ENCODE data around the gene LILRB5. TPM values are rescaled to one million over a fixed set of nuclear protein-coding genes. Genes with fewer than 3 reads are reported as not detected.
"Not testable (repeated sequence)": the region's sequence is repeated elsewhere in the genome, so short reads cannot be mapped to it uniquely, and the experiment has no call there.

The LILRB5 gene
- total RNA-seq, 4 donors from 2014 or later: 0.70 to 5.9 (median 3.3) TPM

GRCh38 chr19:54279406-54279962 lies 22.4 kb upstream of the LILRB5 start:
- Histone ChIP-seq H3K4me1 (no peaks in the 10 kb centered on the region), H3K36me3 (no peaks in the 10 kb centered on the region), H3K4me3 (no peak overlapping the region), H3K27ac (no peak overlapping the region), H3K27me3 (peaks cover 0 to 5% (median 0%) of the 10 kb centered on the region in 3 donors), H3K9me3 (no peaks in the 10 kb centered on the region)
- in situ Hi-C loops (cut with MboI; ENCODE audit: low sequenced_read_pairs in 4 of 4): no loop called here
- ATAC-seq: no peak
- intact Hi-C loops (cut with DNase I; ENCODE audit: low total_unique reads): no loop called here
- DNase-seq: no peak
- no peak for TF ChIP-seq POLR2A (IDR thresholded peaks at IDR 0.05)
- no peak for TF ChIP-seq CTCF (IDR thresholded peaks at IDR 0.05 in 4 of 5, conservative IDR thresholded peaks at IDR 0.05 in 1 of 5)

- DNase-seq; H3K27ac ChIP-seq; ATAC-seq; H3K9me3 ChIP-seq; H3K27me3 ChIP-seq; H3K4me1 ChIP-seq; H3K4me3 ChIP-seq; H3K36me3 ChIP-seq; intact Hi-C loops (cut with DNase I; ENCODE audit: low total_unique reads); in situ Hi-C loops (cut with MboI; ENCODE audit: low sequenced_read_pairs in 4 of 4): not testable (repeated sequence)
Measured at GRCh38 chr19:54278571-54279195, 21.6 kb upstream of the LILRB5 start.

- H3K4me3 ChIP-seq; H3K27me3 ChIP-seq; H3K36me3 ChIP-seq; ATAC-seq; H3K27ac ChIP-seq; in situ Hi-C loops (cut with MboI; ENCODE audit: low sequenced_read_pairs in 4 of 4); H3K9me3 ChIP-seq; intact Hi-C loops (cut with DNase I; ENCODE audit: low total_unique reads); H3K4me1 ChIP-seq; DNase-seq: not testable (repeated sequence)
Measured at GRCh38 chr19:54278056-54278455, 21.0 kb upstream of the LILRB5 start.

- intact Hi-C loops (cut with DNase I; ENCODE audit: low total_unique reads); H3K27ac ChIP-seq; ATAC-seq; H3K27me3 ChIP-seq; H3K4me1 ChIP-seq; H3K9me3 ChIP-seq; in situ Hi-C loops (cut with MboI; ENCODE audit: low sequenced_read_pairs in 4 of 4); DNase-seq; H3K4me3 ChIP-seq; H3K36me3 ChIP-seq: not testable (repeated sequence)
Measured at GRCh38 chr19:54277111-54277615, 20.1 kb upstream of the LILRB5 start.

GRCh38 chr19:54275951-54276350 lies 18.9 kb upstream of the LILRB5 start:
- in situ Hi-C loops (cut with MboI; ENCODE audit: low sequenced_read_pairs in 4 of 4): no loop called here
- Histone ChIP-seq H3K27me3 (peaks cover 0 to 5% (median 0%) of the 10 kb centered on the region in 3 donors), H3K4me3 (no peak overlapping the region), H3K4me1 (no peaks in the 10 kb centered on the region), H3K9me3 (no peaks in the 10 kb centered on the region), H3K27ac (no peak overlapping the region), H3K36me3 (no peaks in the 10 kb centered on the region)
- TF ChIP-seq POLR2A (IDR thresholded peaks at IDR 0.05) (no peak), CTCF (IDR thresholded peaks at IDR 0.05 in 4 of 5, conservative IDR thresholded peaks at IDR 0.05 in 1 of 5) (no peak)
- DNase-seq (no peak), ATAC-seq (no peak)
- intact Hi-C loops (cut with DNase I; ENCODE audit: low total_unique reads): no loop called here

- H3K36me3 ChIP-seq; H3K27me3 ChIP-seq; H3K4me3 ChIP-seq; DNase-seq; H3K4me1 ChIP-seq; in situ Hi-C loops (cut with MboI; ENCODE audit: low sequenced_read_pairs in 4 of 4); intact Hi-C loops (cut with DNase I; ENCODE audit: low total_unique reads); H3K9me3 ChIP-seq; ATAC-seq; H3K27ac ChIP-seq: not testable (repeated sequence)
Measured at GRCh38 chr19:54274516-54274915, 17.4 kb upstream of the LILRB5 start.
